Measurements from ENCODE around the gene FNBP1L.

DNA sequence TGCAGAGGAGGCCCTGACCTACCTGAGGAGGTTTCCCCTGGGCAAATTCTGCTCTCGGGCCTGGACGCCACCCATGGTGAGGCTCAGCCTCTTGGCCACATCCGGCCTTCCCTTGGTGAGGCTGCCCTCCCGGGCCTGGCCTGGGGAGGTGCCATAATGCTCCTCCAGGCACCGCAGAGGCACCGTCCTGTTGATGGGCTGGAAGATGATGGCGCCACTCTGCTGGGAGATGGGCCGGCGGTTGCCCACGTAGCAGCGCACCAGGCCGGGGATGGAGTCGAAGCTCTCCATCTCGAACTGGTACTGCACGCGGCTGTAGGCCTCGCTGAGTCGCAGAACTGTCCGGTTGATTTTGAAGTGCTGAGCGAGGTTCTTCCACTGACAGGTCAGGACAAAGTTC lies 141.0 kb downstream of the FNBP1L start:
- TF ChIP-seq, protein P1, sequence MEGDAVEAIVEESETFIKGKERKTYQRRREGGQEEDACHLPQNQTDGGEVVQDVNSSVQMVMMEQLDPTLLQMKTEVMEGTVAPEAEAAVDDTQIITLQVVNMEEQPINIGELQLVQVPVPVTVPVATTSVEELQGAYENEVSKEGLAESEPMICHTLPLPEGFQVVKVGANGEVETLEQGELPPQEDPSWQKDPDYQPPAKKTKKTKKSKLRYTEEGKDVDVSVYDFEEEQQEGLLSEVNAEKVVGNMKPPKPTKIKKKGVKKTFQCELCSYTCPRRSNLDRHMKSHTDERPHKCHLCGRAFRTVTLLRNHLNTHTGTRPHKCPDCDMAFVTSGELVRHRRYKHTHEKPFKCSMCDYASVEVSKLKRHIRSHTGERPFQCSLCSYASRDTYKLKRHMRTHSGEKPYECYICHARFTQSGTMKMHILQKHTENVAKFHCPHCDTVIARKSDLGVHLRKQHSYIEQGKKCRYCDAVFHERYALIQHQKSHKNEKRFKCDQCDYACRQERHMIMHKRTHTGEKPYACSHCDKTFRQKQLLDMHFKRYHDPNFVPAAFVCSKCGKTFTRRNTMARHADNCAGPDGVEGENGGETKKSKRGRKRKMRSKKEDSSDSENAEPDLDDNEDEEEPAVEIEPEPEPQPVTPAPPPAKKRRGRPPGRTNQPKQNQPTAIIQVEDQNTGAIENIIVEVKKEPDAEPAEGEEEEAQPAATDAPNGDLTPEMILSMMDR (IDR thresholded peaks at IDR 0.05; ENCODE audit: insufficient read depth, low read depth, low read length): no peak
- no peak for TF ChIP-seq EZH2 (IDR thresholded peaks at IDR 0.05; ENCODE audit: insufficient read depth, low read length)

Measured in astrocyte (in vitro differentiated cells and primary cell).